T-helper 1 cell treated with Interleukin-12 subunit alpha and Interleukin-12 subunit beta and Interleukin-4 antibody, amounts not matched to agents 30 μg/mL and 1 μg/mL, for 36 hours (primary cell): ENCODE measurements around the gene ATG16L2.
"Not testable (repeated sequence)": the region's sequence is repeated elsewhere in the genome, so short reads cannot be mapped to it uniquely, and the experiment has no call there.

Experiments used
- H3K27ac Mint-ChIP-seq: one replicate; pipeline ENCODE4 v1.8.0; 2021; ENCODE audit warnings: mild to moderate bottlenecking, mixed read lengths
- H3K27me3 Mint-ChIP-seq: one replicate; pipeline ENCODE4 v1.8.0; 2021; ENCODE audit warnings: low read depth, mixed read lengths
- H3K36me3 Mint-ChIP-seq: one replicate; pipeline ENCODE4 v1.8.0; 2021; ENCODE audit warnings: low read depth, mixed read lengths
- H3K4me1 Mint-ChIP-seq: one replicate; pipeline ENCODE4 v1.8.0; 2021; ENCODE audit warnings: low read depth, mixed read lengths
- H3K4me3 Mint-ChIP-seq: one replicate; pipeline ENCODE4 v1.8.0; 2021; ENCODE audit warnings: mild to moderate bottlenecking, moderate library complexity, mixed read lengths
- H3K9me3 Mint-ChIP-seq: one replicate; pipeline ENCODE4 v1.8.0; 2021; ENCODE audit warnings: mixed read lengths

The ATG16L2 gene

DNA sequence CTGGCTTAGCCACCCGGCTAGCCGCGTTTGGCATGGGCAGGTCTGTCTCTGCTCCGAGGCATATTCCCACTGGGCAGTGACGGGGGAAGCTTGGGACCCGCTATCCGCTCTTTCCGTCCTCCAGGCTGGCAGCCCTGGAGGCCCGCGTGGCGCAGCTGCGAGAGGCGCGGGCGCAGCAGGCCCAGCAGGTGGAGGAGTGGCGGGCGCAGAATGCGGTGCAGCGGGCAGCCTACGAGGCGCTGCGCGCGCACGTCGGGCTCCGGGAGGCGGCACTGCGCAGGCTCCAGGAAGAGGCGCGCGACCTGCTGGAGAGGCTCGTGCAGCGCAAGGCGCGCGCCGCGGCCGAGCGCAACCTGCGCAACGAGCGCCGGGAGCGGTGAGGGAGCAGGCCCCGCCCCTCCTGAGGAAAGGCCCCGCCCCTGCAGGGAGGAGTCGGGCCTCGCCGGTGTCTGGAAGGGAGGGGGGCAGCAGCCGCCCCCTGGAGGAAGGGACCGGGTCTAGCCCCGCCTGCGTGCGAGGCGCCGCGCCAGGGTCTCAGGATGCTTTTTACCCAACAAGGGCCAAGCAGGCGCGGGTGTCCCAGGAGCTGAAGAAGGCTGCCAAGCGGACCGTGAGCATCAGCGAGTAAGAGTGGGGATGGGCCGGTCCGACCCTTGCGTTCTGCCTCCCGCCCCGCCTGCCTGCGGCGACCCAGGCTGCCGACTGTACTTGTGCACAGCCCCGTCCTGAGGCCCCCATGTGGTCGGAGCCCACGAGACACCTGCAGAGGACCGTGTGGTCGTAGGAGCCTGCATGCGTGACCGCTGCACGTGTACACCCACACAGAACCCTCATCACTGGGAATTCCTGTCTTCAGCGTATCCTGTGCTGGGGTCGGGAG, 7.9 kb downstream of the ATG16L2 start:
- Mint-ChIP-seq H3K36me3 (peaks cover 39% of the 10 kb centered on the region), H3K4me1 (peaks cover 9% of the 10 kb centered on the region), H3K27ac (no peak overlapping the region), H3K27me3 (no peaks in the 10 kb centered on the region), H3K9me3 (no peaks in the 10 kb centered on the region), H3K4me3 (no peak overlapping the region)

DNA sequence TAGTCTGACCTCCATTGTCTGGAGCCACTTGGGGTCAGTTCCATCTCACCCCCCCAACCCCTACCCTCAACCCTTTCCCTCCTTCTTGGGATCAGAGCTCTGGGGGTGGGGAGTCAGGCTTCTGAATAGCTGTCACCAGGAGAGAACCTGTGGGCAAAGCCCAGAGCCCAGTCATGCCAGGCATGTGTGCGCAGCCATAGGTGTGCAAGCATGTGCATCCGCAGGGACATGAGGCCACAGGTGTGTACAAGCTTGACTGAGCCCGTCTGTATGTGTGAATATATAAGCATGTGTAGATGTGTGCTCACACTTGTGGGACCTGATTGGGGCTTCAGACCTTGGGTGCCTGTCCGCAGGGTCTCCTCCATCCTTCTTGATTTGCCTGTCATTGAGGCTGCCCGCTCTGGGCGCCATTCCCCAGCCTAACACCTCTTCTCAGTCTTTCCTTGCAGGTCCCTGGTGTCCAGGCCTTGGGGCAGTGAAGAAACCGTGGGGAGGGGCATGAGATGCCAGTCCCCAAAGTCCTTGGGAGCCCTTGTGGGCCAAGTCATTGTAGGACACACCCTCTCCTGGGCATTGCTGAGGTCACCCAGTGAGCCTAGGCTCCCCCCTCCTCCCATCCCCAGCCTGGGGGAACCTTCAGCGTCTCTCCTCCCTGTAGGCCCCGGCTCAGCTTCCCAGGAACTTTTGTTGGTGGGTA, 9.0 kb downstream of the ATG16L2 start:
- no peaks in the 10 kb centered on the region for H3K9me3 Mint-ChIP-seq
- no peaks in the 10 kb centered on the region for H3K27me3 Mint-ChIP-seq
- peaks cover 11% of the 10 kb centered on the region for H3K4me1 Mint-ChIP-seq
- no peak overlapping the region for H3K27ac Mint-ChIP-seq
- no peak overlapping the region for H3K4me3 Mint-ChIP-seq
- peaks cover 33% of the 10 kb centered on the region for H3K36me3 Mint-ChIP-seq

GRCh38 chr11:72824020-72824419, 9.8 kb downstream of the ATG16L2 start:
- Mint-ChIP-seq H3K4me1 (peaks cover 14% of the 10 kb centered on the region), H3K36me3 (peaks cover 34% of the 10 kb centered on the region)

DNA sequence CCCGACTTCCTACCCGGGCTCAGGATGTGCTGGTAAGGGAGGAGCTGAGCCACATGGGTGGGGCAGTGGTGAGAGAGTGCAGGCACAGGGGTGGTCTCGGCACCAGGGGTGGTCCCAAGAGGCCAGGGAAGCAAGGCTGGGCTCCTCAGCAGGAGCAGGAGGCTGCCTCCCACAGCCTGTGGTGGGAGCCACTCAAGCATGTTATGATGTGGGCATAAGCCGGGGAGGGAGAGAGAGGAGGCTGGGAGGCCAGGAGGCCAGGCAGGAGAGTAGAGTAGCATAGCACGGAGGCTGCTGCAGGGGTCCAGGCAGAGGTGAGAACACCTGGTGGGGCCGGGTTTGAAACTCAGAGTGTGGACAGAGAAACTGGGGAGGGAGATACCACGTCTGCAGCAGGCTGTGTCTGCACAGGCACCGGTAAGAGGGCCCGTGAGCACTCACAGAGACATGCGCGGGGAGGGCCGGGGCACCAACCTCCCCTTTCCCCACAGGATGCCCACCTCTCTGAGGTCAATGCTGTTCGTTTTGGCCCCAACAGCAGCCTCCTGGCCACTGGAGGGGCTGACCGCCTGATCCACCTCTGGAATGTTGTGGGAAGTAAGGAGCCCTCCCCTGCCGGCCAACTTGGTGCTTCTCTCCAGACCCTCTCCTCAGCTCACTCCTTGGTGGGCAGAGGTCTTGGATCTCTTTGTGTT, 10.7 kb downstream of the ATG16L2 start:
- H3K4me1 Mint-ChIP-seq: peaks cover 14% of the 10 kb centered on the region
- peaks cover 33% of the 10 kb centered on the region for H3K36me3 Mint-ChIP-seq
- H3K4me3 Mint-ChIP-seq: no peak overlapping the region

More at GRCh38 chr11:72824020-72824419, 9.8 kb downstream of the ATG16L2 start:
- no peak overlapping the region for H3K27ac Mint-ChIP-seq
- H3K27me3 Mint-ChIP-seq: no peaks in the 10 kb centered on the region
- no peak overlapping the region for H3K4me3 Mint-ChIP-seq
- H3K9me3 Mint-ChIP-seq: no peaks in the 10 kb centered on the region

DNA sequence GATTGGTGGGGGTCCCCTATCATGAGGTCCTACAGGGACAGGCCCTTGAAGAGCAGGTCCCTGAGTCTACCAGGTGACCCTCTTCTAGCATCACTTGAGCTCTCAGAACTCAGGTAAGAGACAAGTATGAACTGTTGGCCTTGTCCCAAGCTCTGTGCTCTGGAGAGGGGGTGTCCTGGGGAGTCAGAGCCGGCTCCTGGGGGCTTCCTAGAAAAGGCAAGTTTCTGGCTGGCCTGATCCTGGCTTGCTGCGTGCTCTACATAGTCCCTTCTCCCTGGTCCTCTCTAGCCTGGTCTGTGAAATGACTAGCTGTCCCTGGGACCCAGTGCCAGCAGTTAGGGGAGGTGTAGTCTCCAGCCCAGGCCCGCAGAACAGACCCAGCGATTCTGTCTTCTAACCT, 11.4 kb downstream of the ATG16L2 start:
- Mint-ChIP-seq H3K36me3 (peaks cover 34% of the 10 kb centered on the region), H3K9me3 (no peaks in the 10 kb centered on the region), H3K27me3 (no peaks in the 10 kb centered on the region), H3K4me3 (no peak overlapping the region), H3K27ac (peak overlapping the region; percentile 31), H3K4me1 (peaks cover 12% of the 10 kb centered on the region)

More for the DNA sequence above, 10.7 kb downstream of the ATG16L2 start:
- no peaks in the 10 kb centered on the region for H3K9me3 Mint-ChIP-seq
- peak overlapping the region; percentile 31 for H3K27ac Mint-ChIP-seq
- H3K27me3 Mint-ChIP-seq: no peaks in the 10 kb centered on the region

DNA sequence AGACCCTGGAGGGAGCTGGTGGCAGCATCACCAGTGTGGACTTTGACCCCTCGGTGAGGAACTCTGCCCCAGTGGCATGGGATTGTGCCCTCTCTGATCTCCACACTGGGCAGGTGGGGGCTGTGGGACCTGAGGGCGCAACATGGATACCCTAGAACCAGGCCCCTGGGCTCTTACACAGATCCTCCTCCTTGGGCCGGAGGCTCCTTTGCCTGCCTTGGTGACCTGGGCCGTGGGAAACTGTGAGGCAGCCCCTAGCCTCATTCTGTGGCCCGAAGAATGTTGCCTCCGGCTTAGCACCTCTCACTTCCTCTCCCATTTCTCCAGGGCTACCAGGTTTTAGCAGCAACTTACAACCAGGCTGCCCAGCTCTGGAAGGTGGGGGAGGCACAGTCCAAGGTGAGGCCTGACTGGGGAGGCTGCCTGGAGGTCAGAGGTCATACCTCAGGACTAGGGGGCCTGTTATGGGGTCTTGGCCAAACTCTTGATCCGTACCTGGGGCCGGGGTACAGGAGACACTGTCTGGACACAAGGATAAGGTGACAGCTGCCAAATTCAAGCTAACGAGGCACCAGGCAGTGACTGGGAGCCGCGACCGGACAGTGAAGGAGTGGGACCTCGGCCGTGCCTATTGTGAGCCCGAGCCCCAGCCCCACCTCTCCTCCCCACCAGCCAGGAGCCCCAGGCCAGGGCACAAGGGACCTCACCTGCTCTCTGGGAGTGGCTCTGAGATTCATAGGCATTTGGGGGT, 12.2 kb downstream of the ATG16L2 start:
- H3K4me1 Mint-ChIP-seq: peaks cover 11% of the 10 kb centered on the region
- H3K27ac Mint-ChIP-seq: no peak overlapping the region
- H3K36me3 Mint-ChIP-seq: peaks cover 38% of the 10 kb centered on the region
- H3K9me3 Mint-ChIP-seq: no peaks in the 10 kb centered on the region
- H3K27me3 Mint-ChIP-seq: no peaks in the 10 kb centered on the region
- no peak overlapping the region for H3K4me3 Mint-ChIP-seq

- Mint-ChIP-seq H3K4me3 (no peak overlapping the region), H3K4me1 (peaks cover 15% of the 10 kb centered on the region), H3K27ac (peak overlapping the region; percentile 77), H3K27me3 (no peaks in the 10 kb centered on the region), H3K36me3 (peaks cover 41% of the 10 kb centered on the region), H3K9me3 (no peaks in the 10 kb centered on the region)
Measured at GRCh38 chr11:72826942-72827480, 12.8 kb downstream of the ATG16L2 start.

GRCh38 chr11:72827656-72828055, 13.4 kb downstream of the ATG16L2 start:
- H3K27ac Mint-ChIP-seq: peak overlapping the region; percentile 77
- peaks cover 15% of the 10 kb centered on the region for H3K4me1 Mint-ChIP-seq
- H3K4me3 Mint-ChIP-seq, H3K9me3 Mint-ChIP-seq, H3K27me3 Mint-ChIP-seq: not testable (repeated sequence)
- peaks cover 40% of the 10 kb centered on the region for H3K36me3 Mint-ChIP-seq

GRCh38 chr11:72828081-72828567, 13.9 kb downstream of the ATG16L2 start:
- no peaks in the 10 kb centered on the region for H3K9me3 Mint-ChIP-seq
- peaks cover 15% of the 10 kb centered on the region for H3K4me1 Mint-ChIP-seq
- no peaks in the 10 kb centered on the region for H3K27me3 Mint-ChIP-seq
- no peak overlapping the region for H3K4me3 Mint-ChIP-seq
- peak overlapping the region; percentile 77 for H3K27ac Mint-ChIP-seq
- H3K36me3 Mint-ChIP-seq: peaks cover 43% of the 10 kb centered on the region

GRCh38 chr11:72828692-72829101, 14.5 kb downstream of the ATG16L2 start:
- H3K27me3 Mint-ChIP-seq: no peaks in the 10 kb centered on the region
- H3K9me3 Mint-ChIP-seq: no peaks in the 10 kb centered on the region
- H3K4me3 Mint-ChIP-seq: no peak overlapping the region
- H3K27ac Mint-ChIP-seq: peak overlapping the region; percentile 63
- peaks cover 40% of the 10 kb centered on the region for H3K36me3 Mint-ChIP-seq
- H3K4me1 Mint-ChIP-seq: peaks cover 15% of the 10 kb centered on the region

DNA sequence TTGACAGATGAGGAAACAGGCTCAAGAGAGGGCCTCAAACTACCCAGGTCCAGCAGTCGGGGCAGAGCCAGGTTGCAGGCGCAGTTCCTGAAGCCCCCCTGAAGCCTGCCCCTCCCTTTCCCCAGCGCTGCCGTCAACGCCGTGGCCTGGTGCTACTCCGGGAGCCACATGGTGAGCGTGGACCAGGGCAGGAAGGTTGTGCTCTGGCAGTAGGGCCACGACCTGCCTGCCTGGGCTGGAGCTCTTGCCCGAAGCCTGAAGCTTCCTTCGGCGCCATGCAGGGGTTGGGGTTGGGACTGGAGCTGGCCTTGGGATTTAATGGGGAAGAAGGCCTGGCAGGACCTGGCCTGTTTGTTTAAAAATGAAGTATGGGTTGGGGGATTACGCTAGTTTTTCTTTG, 15.0 kb downstream of the ATG16L2 start:
- peaks cover 16% of the 10 kb centered on the region for H3K4me1 Mint-ChIP-seq

DNA sequence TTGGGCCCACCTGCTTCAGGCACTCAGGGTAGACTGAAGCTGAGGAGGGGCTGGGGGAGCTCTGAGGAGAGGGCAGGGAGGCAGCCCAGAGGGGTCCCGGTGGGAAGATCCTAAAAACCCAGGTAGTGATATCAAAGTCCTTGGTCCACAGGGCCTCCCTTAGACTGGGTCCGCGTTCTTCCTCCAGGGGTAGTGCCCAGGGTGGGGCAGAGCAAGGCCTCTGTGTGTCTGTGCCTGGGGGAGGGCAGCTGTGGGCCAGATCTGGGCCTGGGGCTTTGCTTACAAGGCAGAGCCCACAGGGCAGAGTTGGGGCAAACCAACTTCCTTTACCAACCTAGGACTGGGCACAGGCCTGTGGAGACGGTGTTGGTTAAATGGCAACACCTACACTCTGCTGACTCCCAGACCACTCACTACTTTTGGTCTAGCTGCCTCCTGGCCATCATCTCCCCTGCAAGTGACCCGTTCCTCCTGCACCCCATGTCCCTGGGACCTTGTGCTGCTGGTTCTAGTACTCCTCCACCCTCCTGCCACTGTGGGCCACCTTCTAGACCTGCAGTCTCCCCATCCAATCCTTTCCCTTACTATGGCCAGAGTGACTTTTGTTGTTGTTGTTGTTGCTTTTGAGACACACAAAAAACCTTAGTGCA, 15.8 kb downstream of the ATG16L2 start:
- Mint-ChIP-seq H3K27me3 (no peaks in the 10 kb centered on the region), H3K4me1 (peaks cover 24% of the 10 kb centered on the region), H3K27ac (peak overlapping the region; percentile 69), H3K4me3 (no peak overlapping the region), H3K36me3 (peaks cover 36% of the 10 kb centered on the region), H3K9me3 (no peaks in the 10 kb centered on the region)

More for the DNA sequence above, 15.0 kb downstream of the ATG16L2 start:
- Mint-ChIP-seq H3K4me3 (no peak overlapping the region), H3K9me3 (no peaks in the 10 kb centered on the region), H3K27ac (peak overlapping the region; percentile 69), H3K36me3 (peaks cover 37% of the 10 kb centered on the region), H3K27me3 (no peaks in the 10 kb centered on the region)

GRCh38 chr11:72831521-72832300, 17.5 kb downstream of the ATG16L2 start:
- Mint-ChIP-seq H3K9me3 (no peaks in the 10 kb centered on the region), H3K36me3 (peaks cover 39% of the 10 kb centered on the region), H3K4me1 (peaks cover 33% of the 10 kb centered on the region), H3K27me3 (no peaks in the 10 kb centered on the region), H3K4me3 (no peak overlapping the region), H3K27ac (peak overlapping the region; percentile 29)
